Jurkat, Clone E6-1 (cell line): ENCODE measurements around the gene NADK.

Experiments
- DNase-seq: peaks from one replicate; pipeline ENCODE4 v3.0.0-alpha.2; 2011; ENCODE audit warnings: low read depth, low spot score
- H3K4me3 ChIP-seq: 2 replicates; pipeline ENCODE4 v1.5.1; 2011; ENCODE audit warnings: mild to moderate bottlenecking, low read length, control low read depth, moderate library complexity

Gene NADK

GRCh38 chr1:1773874-1774273 lies 4.4 kb downstream of the NADK start:
- no peak overlapping the region for H3K4me3 ChIP-seq
- DNase-seq: no peak

- no peak overlapping the region for H3K4me3 ChIP-seq
- DNase-seq: no peak
Measured at GRCh38 chr1:1771096-1771495, 7.2 kb downstream of the NADK start.

GRCh38 chr1:1770102-1770501 lies 8.2 kb downstream of the NADK start:
- no peak overlapping the region for H3K4me3 ChIP-seq
- DNase-seq: no peak

- no peak for DNase-seq
- H3K4me3 ChIP-seq: no peak overlapping the region
Measured at GRCh38 chr1:1768249-1768992, 9.8 kb downstream of the NADK start.

GRCh38 chr1:1764876-1765470 lies 13.3 kb downstream of the NADK start:
- DNase-seq: no peak
- no peak overlapping the region for H3K4me3 ChIP-seq

- DNase-seq: no peak
- no peak overlapping the region for H3K4me3 ChIP-seq
Measured at GRCh38 chr1:1763657-1764621, 14.3 kb downstream of the NADK start.

GRCh38 chr1:1761504-1762376 lies 16.5 kb downstream of the NADK start:
- no peak for DNase-seq
- H3K4me3 ChIP-seq: no peak overlapping the region

- H3K4me3 ChIP-seq: no peak overlapping the region
- no peak for DNase-seq
Measured at GRCh38 chr1:1760715-1761114, 17.6 kb downstream of the NADK start.

GRCh38 chr1:1760345-1760650 lies 18.0 kb downstream of the NADK start:
- DNase-seq: no peak
- no peak overlapping the region for H3K4me3 ChIP-seq

- DNase-seq: no peak
Measured at GRCh38 chr1:1759456-1760344, 18.6 kb downstream of the NADK start.

GRCh38 chr1:1758692-1759455 lies 19.4 kb downstream of the NADK start:
- no peak overlapping the region for H3K4me3 ChIP-seq
- no peak for DNase-seq

More at GRCh38 chr1:1759456-1760344, 18.6 kb downstream of the NADK start:
- no peak overlapping the region for H3K4me3 ChIP-seq

GRCh38 chr1:1758059-1758621 lies 20.1 kb downstream of the NADK start:
- no peak overlapping the region for H3K4me3 ChIP-seq
- DNase-seq: no peak

GRCh38 chr1:1757422-1758058 lies 20.7 kb downstream of the NADK start:
- H3K4me3 ChIP-seq: no peak overlapping the region
- DNase-seq: no peak

- H3K4me3 ChIP-seq: no peak overlapping the region
- no peak for DNase-seq
Measured at GRCh38 chr1:1756661-1757421, 21.4 kb downstream of the NADK start.

- no peak for DNase-seq
- H3K4me3 ChIP-seq: no peak overlapping the region
Measured at GRCh38 chr1:1755852-1756251, 22.4 kb downstream of the NADK start.

- DNase-seq: no peak
- H3K4me3 ChIP-seq: no peak overlapping the region
Measured at GRCh38 chr1:1755426-1755825, 22.8 kb downstream of the NADK start.
